K562 (cell line): Measurements from ENCODE around the gene SLC11A1. TPM values are rescaled to one million over a fixed set of nuclear protein-coding genes. Genes with fewer than 3 reads are reported as not detected.

Source experiments
- ATAC-seq: fragments of 200-7000 bp; cut with Tn5 transposase; 3 replicates; pipeline ENCODE4 v1.9.1; 2020; ENCODE audit warnings: moderate library complexity
- BruUV-seq: library from RNA; stranded (reverse); fragments of 400-500 nt; replicated peaks from 2 replicates; lab custom pipeline; 2021; lab: Mats Ljungman, UMichigan
- CTCF ChIA-PET: fragments of 300-600 bp; formaldehyde crosslinking; extraction: SDS; loops from one replicate; lab custom pipeline; 2021; ENCODE audit warnings: low intra/inter-chr PET ratio; lab: Yijun Ruan, JAX
- POLR2A ChIA-PET: fragments of 300-600, 350-650 bp; sonication (Branson Sonifier 250); formaldehyde crosslinking; extraction: SDS; loops from one replicate; lab custom pipeline; 2021; ENCODE audit warnings: antibody characterized with exemption, inconsistent platforms; lab: Yijun Ruan, JAX
- DNase-seq, 4 experiments: peaks; one replicate each; pipeline versions ENCODE4 v3.0.0 to v3.0.0-alpha.2; 2011 to 2018; ENCODE audit warnings: low spot score in 3 of 4, mixed read lengths in 3 of 4; ENCODE audit errors: extremely low read depth in 1 of 4
- FAIRE-seq: peaks from 2 replicates; lab custom pipeline; 2011; peaks lifted over from hg19 to GRCh38; lab: Jason Lieb, UNC
- H2AFZ ChIP-seq: 2 replicates; pipeline ENCODE4 v1.6.0; 2011; ENCODE audit warnings: low read depth, low read length, control low read depth, inconsistent platforms
- H3K27ac ChIP-seq: fragments of 200-600 bp; 3 replicates; pipeline ENCODE4 v1.8.0; 2011; ENCODE audit warnings: low read depth, mild to moderate bottlenecking, control low read depth, inconsistent platforms, low read length, moderate library complexity, mixed read lengths; ENCODE audit errors: extremely low read depth
- H3K27me3 ChIP-seq, 2 experiments: fragments of 300-600 bp in 1 of 2; 2 replicates in 1 of 2; 3 replicates in 1 of 2; pipeline versions ENCODE4 v1.6.0 to v1.8.0; 2011; ENCODE audit warnings: inconsistent platforms in 2 of 2, low read length in 2 of 2, mild to moderate bottlenecking in 1 of 2, mixed read lengths in 1 of 2, moderate library complexity in 1 of 2; ENCODE audit not compliant: control insufficient read depth in 2 of 2, insufficient read depth in 2 of 2
- H3K36me3 ChIP-seq: fragments of 300-600 bp; 3 replicates; pipeline ENCODE4 v1.8.0; 2011; ENCODE audit warnings: mild to moderate bottlenecking, low read length, inconsistent platforms; ENCODE audit not compliant: control insufficient read depth, insufficient read depth
- H3K4me1 ChIP-seq, 2 experiments: fragments of 200-600 bp in 1 of 2; replicated peaks in 1 of 2; 2 replicates in 1 of 2; 3 replicates in 1 of 2; pipeline versions ENCODE4 v1.5.1 to v1.8.0; 2011; ENCODE audit warnings: inconsistent platforms in 2 of 2, low read length in 2 of 2, mild to moderate bottlenecking in 1 of 2, mixed read lengths in 1 of 2, moderate library complexity in 1 of 2; ENCODE audit not compliant: control insufficient read depth in 2 of 2, insufficient read depth in 2 of 2
- H3K4me2 ChIP-seq: 2 replicates; pipeline ENCODE4 v1.6.1; 2011; ENCODE audit warnings: low read length, control low read depth, inconsistent platforms, mixed read lengths; ENCODE audit not compliant: insufficient read depth
- H3K4me3 ChIP-seq: fragments of 200-600 bp; sonication (generic), shearing (Covaris generic); 2 replicates; pipeline ENCODE4 v1.5.1; 2016; ENCODE audit warnings: control low read depth, inconsistent platforms
- H3K79me2 ChIP-seq: fragments of 200-600 bp; 3 replicates; pipeline ENCODE4 v1.8.0; 2011; ENCODE audit warnings: low read length, inconsistent platforms; ENCODE audit not compliant: control insufficient read depth, insufficient read depth
- H3K9ac ChIP-seq, 2 experiments: 2 replicates each; pipeline versions ENCODE4 v1.6.0 to v1.6.1; 2011; ENCODE audit warnings: low read depth in 2 of 2, low read length in 2 of 2, control low read depth in 1 of 2, inconsistent platforms in 1 of 2, mild to moderate bottlenecking in 1 of 2, mixed read lengths in 1 of 2; ENCODE audit not compliant: insufficient read depth in 1 of 2
- H3K9me1 ChIP-seq: one replicate; pipeline ENCODE4 v1.6.0; 2011; ENCODE audit warnings: inconsistent platforms, mild to moderate bottlenecking, low read length, moderate library complexity; ENCODE audit not compliant: control insufficient read depth, insufficient read depth
- H3K9me3 ChIP-seq: replicated peaks from 2 replicates; pipeline ENCODE4 v1.5.1; 2011; ENCODE audit warnings: low read depth, low read length, inconsistent platforms; ENCODE audit not compliant: control insufficient read depth, insufficient read depth
- H4K20me1 ChIP-seq: replicated peaks from 2 replicates; pipeline ENCODE4 v1.6.1; 2011; ENCODE audit warnings: low read length, inconsistent platforms, mixed read lengths; ENCODE audit not compliant: control insufficient read depth, insufficient read depth
- ARID1B ChIP-seq: fragments of 450-650 bp; IDR thresholded peaks from 2 replicates; pipeline ENCODE4 v1.6.1; 2016; ENCODE audit warnings: antibody characterized with exemption, mild to moderate bottlenecking, inconsistent platforms
- EGR1 ChIP-seq: fragments of 450-650 bp; conservative IDR thresholded peaks from 2 replicates; pipeline ENCODE4 v1.6.1; 2017; ENCODE audit warnings: mild to moderate bottlenecking
- REST ChIP-seq, 2 experiments: fragments of 450-650 bp; formaldehyde crosslinking in 1 of 2; IDR thresholded peaks; 2 replicates each; pipeline versions ENCODE4 v1.4.0 to v1.6.1; 2014 to 2020; ENCODE audit warnings: mild to moderate bottlenecking in 2 of 2, borderline replicate concordance in 1 of 2, low read depth in 1 of 2
- SIN3A ChIP-seq, 2 experiments: fragments of 150-350 bp in 1 of 2; IDR thresholded peaks; 2 replicates each; pipeline ENCODE4 v1.6.1; 2011 to 2016; ENCODE audit warnings: borderline replicate concordance in 2 of 2, low read depth in 2 of 2, low read length in 2 of 2, mild to moderate bottlenecking in 2 of 2, moderate library complexity in 2 of 2; ENCODE audit not compliant: control insufficient read depth in 1 of 2
- WGBS: fragments of 100-300 bp; shearing (Covaris generic); methylation state at CpG from one replicate; pipeline ENCODE4 v1.1.6; 2016; ENCODE audit warnings: low coverage, mixed read lengths; ENCODE audit not compliant: insufficient coverage; ENCODE audit errors: missing lambda C conversion rate; 5-methylcytosine and 5-hydroxymethylcytosine counted together
- in situ Hi-C: fragments of 300-500 bp; cut with MboI; formaldehyde crosslinking; loops from 4 replicates; pipeline ENCODE4 v1.15.0; 2018; ENCODE audit warnings: inconsistent platforms, mixed read lengths
- intact Hi-C: fragments of 100-400 bp; cut with micrococcal nuclease; formaldehyde crosslinking; loops from 2 replicates; pipeline ENCODE4 v1.14.2; 2022
- polyA plus RNA-seq, 8 experiments: library from polyadenylated mRNA; depleted of rRNA in 4 of 8; stranded (reverse) in 5 of 8; unstranded in 3 of 8; fragments of >200 nt; fragmentation: Nextera tagmentation in 2 of 8; fragmentation: Illumina TruSeq in 1 of 8; extraction: Ambion mirVana in 2 of 8; extraction: Trizol in 1 of 8; gene quantifications; 2 replicates each; pipeline versions ENCODE4 v1.2.1 to v1.2.3, GENCODE V29; 2011 to 2014; ENCODE audit warnings: inconsistent platforms in 1 of 8, missing spikeins in 1 of 8
- total RNA-seq, 7 experiments: library from RNA; depleted of rRNA in 6 of 7; stranded (reverse); fragments of >200 nt in 6 of 7; fragmentation: Illumina TruSeq in 2 of 7; extraction: Trizol in 2 of 7; gene quantifications; 2 replicates each; pipeline versions ENCODE4 v1.2.1 to v1.2.3, GENCODE V29; 2011 to 2021; ENCODE audit warnings: low replicate concordance in 1 of 7
- TF ChIP-seq, protein P1 (sequence below): sonication (generic); formaldehyde crosslinking; IDR thresholded peaks from 2 replicates; pipeline ENCODE4 v1.9.0; 2022; ENCODE audit warnings: mild to moderate bottlenecking, missing genetic modification reagents
- TF ChIP-seq, protein P2 (sequence below): fragments of 450-650 bp; formaldehyde crosslinking; conservative IDR thresholded peaks from 2 replicates; pipeline ENCODE4 v1.4.0; 2022; ENCODE audit warnings: mild to moderate bottlenecking, missing genetic modification characterization

The SLC11A1 gene
- total and polyA plus RNA-seq, 9 of the 15 experiments (the other 6 are each of a cell fraction or from before 2014, with no cell fraction given), result 0.35 to 1.6 (median 0.65) TPM

DNA sequence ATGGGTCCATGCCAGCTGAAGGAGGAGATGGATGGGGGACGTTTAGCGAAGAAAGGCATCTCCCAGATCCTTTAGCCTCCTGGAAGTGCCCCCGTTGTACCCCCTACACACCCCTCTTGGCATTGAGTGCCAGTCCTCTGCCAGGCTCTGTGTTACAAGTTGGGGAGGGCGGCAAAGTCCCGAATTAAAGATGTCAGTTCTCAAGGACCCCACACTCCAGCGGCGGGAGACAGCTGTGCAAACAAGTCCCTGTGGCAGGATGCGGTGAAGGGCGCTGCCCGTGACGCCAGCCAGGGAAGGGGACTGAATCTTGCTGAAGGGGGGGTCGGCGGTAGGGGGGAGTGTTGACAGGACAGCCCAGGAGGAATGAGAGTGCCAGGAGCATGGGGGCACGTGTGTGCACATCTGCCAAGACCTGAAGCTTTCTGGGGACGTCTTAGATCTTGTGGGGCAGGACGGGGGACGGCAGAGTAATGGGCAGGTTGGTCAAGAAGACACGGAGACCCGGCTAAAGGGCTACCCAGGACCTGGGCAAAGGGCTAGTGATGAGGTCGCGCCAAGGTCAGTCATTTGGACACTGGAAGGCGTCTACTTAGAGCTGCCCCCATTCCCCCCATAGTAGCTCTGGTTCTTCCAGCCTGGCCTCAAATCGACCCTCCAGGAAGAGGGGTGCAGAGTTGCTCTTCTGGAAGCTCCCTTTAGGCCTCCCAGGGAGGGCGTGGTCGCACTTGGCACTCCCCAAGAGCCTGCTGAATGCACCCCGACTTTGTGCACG is 14.8 kb downstream of the SLC11A1 start (continued):
- TF ChIP-seq ARID1B (peak; percentile 6; the same call in 1 of the 2 replicates), SIN3A (IDR thresholded peaks at IDR 0.05; ENCODE audit: borderline replicate concordance in 2 of 2, control insufficient read depth in 1 of 2, low read depth in 2 of 2, low read length in 2 of 2) (peak in 1 of 2 experiments; percentile 10; a peak in 1 of 4 replicates)
- TF ChIP-seq, protein P1, sequence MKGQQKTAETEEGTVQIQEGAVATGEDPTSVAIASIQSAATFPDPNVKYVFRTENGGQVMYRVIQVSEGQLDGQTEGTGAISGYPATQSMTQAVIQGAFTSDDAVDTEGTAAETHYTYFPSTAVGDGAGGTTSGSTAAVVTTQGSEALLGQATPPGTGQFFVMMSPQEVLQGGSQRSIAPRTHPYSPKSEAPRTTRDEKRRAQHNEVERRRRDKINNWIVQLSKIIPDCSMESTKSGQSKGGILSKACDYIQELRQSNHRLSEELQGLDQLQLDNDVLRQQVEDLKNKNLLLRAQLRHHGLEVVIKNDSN, result no peak

GRCh38 chr2:218397463-218397819 is 15.4 kb downstream of the SLC11A1 start:
- H4K20me1 ChIP-seq, result no peaks in the 10 kb centered on the region
- H3K9ac ChIP-seq, result peak overlapping the region; percentile 98 to 100
- H3K4me2 ChIP-seq, result peak overlapping the region; percentile 80
- H3K36me3 ChIP-seq, result peaks cover 15% of the 10 kb centered on the region; the same call in 1 of the 3 replicates
- in situ Hi-C loops (loop anchor here (5.0 kb wide), 1 partner anchor 110 kb away; no protein-coding TSS in a partner anchor), intact Hi-C loops (loop anchor here (1.0 to 5.0 kb wide), 5 partner anchors 9 to 211 kb away; partner anchors contain the start of genes CNOT9 and USP37)
- H3K27me3 ChIP-seq, result no peaks in the 10 kb centered on the region
- peak overlapping the region; percentile 57 for H3K4me3 ChIP-seq
- ATAC-seq, result no peak; the same call in 2 of the 3 replicates
- WGBS, result 0% methylated on average over 6 of the region's 12 CpGs
- H3K27ac ChIP-seq, result peak overlapping the region; percentile 99
- no peaks in the 10 kb centered on the region for H3K9me1 ChIP-seq
- H3K9me3 ChIP-seq, result no peaks in the 10 kb centered on the region
- no peak overlapping the region for H2AFZ ChIP-seq
- POLR2A ChIA-PET, result interaction anchor here (0.7 to 0.8 kb wide), 3 partner anchors 67 to 110 kb away, joined by 3 to 5 read pairs (median 3); no protein-coding TSS in a partner anchor
- FAIRE-seq, result no peak
- BruUV-seq, result TSS peak; percentile 58
- DNase-seq, result no peak
- peaks cover 24 to 81% of the 10 kb centered on the region in 2 experiments for H3K4me1 ChIP-seq
- CTCF ChIA-PET, result no interaction called here
- peaks cover 76% of the 10 kb centered on the region for H3K79me2 ChIP-seq
- TF ChIP-seq, protein P2, sequence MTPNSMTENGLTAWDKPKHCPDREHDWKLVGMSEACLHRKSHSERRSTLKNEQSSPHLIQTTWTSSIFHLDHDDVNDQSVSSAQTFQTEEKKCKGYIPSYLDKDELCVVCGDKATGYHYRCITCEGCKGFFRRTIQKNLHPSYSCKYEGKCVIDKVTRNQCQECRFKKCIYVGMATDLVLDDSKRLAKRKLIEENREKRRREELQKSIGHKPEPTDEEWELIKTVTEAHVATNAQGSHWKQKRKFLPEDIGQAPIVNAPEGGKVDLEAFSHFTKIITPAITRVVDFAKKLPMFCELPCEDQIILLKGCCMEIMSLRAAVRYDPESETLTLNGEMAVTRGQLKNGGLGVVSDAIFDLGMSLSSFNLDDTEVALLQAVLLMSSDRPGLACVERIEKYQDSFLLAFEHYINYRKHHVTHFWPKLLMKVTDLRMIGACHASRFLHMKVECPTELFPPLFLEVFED (CRISPR knock-in tag), result no peak
- peak in 1 of 2 experiments; percentile 13; a peak in 1 of 4 replicates for TF ChIP-seq SIN3A (IDR thresholded peaks at IDR 0.05; ENCODE audit: borderline replicate concordance in 2 of 2, control insufficient read depth in 1 of 2, low read depth in 2 of 2, low read length in 2 of 2)
- TF ChIP-seq REST (IDR thresholded peaks at IDR 0.05; ENCODE audit: borderline replicate concordance), result 0 out of 2 replicates have a peak, but pooled peaks have one; percentile 2
- no peak for TF ChIP-seq REST (CRISPR knock-in tag; IDR thresholded peaks at IDR 0.05; ENCODE audit: low read depth)
- TF ChIP-seq ARID1B, result no peak
- peak; percentile 61 for TF ChIP-seq EGR1
